GM18870 (cell line): Measurements from ENCODE around the gene PLCB3.

Source experiments
- ATAC-seq: cut with Tn5 transposase; IDR thresholded peaks from one replicate; pipeline ENCODE4 v1.9.1; 2021; ENCODE audit warnings: moderate library complexity; ENCODE audit not compliant: unreplicated experiment

The PLCB3 gene

DNA sequence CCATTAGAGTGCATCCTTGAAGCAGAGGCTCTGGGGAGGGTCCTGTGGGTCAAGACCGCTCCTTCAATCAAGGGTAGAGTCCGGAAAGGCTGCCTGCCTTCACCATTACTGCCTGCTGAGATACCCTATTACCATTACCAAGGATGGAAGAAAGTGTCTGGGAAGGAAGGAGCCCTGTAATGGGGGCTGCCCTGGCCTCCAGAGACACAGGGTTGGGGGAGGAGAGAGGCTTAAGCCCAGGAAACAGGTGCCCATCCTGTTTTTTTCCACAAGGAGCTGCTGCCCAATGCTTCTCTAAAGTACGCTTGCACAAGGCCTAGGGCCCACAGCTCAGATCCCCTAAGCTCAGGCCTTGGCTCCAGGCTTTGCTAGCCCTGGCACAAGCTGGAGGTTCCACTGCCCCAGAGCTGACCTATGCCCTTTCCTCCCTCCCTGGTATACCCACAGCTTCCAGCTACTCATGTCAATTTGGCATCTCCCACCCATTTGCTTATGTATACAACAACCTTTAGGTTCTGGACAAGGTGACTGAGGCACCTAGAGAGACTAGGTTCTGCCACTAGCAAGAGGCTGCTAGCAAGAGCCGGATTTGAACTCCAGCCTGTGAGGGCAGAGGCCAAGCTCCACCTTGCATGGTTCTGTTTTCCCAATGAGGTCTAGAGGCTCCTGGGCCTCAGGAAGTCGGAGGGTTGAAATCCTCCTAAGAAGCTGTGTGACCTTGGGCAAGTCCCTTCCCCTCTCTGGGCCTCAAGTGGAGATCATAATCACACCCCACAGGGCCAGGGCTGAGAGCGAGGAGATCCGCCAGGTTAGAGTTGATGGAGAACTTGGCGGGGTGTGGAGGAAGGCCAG lies 1.5 kb upstream of the PLCB3 start:
- no peak for ATAC-seq

DNA sequence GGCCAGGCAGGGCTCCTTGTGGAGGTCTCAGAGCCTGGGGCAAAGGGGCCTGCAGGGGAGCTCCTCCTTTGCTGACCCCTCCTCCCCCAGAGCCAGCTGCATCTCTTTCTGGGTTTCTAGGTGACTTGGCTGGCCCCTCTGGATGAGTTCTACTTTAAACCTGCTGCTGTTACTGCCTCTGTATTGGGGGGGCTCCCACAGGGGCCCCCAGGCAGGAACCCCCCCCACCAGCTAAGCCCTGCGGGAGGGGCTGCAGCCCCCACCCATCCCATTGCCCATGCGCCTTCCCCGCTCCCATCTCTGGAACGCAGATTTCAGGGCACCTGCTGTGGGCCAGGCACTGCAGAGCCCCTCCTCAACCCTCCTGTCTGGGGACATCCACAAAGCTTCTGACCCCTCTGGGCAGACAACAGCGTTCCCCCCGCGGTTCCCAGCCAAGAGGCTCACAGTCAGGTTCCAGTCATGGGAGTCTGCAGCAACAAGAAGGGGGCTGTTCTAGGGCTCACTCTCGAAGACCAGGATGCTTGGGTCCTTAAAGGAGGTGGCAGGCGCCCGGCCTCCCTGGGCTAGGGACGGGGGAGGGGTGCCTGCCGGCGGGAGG lies 815 bp upstream of the PLCB3 start:
- no peak for ATAC-seq

DNA sequence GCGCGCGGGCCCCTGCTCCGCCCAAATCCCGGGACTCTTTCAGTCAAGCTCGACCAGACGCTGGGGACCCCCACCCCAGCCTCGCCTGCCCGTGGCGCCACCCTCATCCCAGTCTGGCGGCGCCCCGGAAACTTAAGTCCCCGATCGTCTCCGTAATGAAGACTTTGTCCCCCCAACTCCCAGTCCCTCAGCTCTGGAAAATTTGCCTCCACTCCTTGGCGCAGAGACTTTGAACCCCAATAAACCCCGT lies 348 bp downstream of the PLCB3 start:
- no peak for ATAC-seq

DNA sequence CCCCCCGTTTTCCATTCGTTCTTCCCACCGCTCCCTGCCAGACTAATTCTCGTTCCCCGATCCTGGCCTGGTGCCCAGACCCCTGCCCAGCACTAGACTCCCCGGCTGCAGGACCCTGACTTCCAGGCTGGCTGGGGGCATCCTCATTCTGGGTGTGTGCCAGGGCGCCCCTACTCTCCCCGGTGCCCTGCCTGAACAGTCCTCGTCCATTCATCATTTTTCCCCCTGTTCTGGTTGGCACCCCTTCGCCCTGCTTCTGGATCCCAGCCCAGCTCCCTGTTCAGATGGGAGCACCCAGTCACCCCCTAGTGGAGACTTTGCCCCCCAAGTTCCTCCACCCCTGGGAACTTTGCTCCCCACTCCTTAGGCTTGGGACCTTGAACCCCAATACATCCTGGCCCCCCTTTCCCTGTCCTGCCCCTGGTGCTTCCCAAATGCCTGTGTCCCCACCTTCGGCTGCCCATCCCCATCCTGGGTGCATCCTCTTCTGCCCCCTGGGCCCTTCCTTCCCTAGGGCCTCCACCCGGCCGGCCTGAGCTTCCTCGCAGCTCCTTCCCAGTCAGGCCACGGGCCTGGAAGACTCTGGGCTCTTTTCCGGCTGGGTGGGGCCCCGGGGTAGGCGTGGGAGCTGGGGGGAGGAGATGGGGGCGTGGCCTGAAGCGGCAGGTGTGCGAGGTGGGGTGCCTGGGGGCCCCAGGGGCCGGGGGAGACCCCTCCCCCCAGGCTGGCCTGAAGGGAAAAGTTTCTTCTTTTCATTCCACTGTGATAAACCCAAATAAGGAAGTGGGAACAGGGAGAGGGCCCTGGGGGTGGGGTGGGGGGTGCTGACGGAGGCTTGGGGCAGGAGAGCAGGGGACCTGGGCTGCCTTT lies 908 bp downstream of the PLCB3 start:
- ATAC-seq: no peak

DNA sequence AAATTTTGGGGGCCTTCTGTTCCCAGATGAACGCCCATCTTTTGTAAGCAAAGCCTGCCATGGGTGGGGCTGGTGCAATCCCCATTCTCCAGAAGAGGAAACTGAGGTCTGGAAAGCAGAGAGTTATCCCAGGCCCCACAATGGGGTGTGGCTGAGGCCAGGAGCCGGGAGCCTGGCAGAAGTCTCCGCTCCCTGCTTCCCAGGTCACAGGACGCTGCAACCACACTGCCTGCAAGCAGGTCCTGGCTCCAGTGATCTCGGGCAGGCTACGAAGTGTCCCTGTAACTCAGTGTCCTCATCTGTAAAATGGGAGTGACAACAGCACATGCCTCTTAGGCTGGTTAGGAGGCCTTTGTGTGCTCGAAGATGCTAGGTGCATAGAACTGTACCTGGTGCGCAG lies 1.7 kb downstream of the PLCB3 start:
- no peak for ATAC-seq

DNA sequence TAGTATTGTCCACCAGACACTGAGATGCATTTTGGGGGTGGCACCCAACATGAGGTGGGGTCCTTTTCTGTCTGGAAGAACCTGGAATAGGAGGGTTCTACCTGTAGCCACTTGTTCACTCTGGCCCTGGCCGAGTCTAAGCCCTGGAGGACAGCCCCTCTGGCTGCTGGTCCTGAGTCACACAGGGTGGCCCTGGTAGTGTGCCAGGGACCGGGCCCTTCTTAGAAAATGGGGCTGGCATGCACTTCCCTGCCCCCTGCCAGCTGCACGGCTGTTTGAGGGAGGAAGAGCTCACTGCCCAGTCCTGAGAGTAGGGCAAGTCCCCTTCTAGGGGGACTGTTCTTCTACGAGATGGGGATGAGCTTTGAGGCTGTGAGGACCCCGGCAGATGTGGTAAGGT lies 2.2 kb downstream of the PLCB3 start:
- ATAC-seq: no peak

DNA sequence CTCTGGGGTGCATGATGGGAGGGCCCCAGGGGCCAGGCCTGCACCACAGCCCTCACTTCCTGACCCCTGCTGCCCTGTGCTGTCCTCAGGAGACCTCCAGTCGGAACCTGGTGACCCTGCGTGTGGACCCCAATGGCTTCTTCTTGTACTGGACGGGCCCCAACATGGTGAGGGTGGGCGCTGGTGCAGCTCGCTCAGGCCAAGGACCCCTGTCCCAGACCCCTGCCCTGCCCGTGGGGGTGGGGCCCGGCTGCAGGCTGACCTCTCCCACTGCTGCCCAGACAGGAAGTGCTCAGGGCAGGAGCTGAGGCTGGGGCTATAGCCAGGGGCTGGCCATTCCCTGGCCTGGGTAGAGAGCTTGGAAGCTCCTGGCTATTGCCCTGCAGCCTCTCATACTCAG lies 3.0 kb downstream of the PLCB3 start:
- no peak for ATAC-seq

DNA sequence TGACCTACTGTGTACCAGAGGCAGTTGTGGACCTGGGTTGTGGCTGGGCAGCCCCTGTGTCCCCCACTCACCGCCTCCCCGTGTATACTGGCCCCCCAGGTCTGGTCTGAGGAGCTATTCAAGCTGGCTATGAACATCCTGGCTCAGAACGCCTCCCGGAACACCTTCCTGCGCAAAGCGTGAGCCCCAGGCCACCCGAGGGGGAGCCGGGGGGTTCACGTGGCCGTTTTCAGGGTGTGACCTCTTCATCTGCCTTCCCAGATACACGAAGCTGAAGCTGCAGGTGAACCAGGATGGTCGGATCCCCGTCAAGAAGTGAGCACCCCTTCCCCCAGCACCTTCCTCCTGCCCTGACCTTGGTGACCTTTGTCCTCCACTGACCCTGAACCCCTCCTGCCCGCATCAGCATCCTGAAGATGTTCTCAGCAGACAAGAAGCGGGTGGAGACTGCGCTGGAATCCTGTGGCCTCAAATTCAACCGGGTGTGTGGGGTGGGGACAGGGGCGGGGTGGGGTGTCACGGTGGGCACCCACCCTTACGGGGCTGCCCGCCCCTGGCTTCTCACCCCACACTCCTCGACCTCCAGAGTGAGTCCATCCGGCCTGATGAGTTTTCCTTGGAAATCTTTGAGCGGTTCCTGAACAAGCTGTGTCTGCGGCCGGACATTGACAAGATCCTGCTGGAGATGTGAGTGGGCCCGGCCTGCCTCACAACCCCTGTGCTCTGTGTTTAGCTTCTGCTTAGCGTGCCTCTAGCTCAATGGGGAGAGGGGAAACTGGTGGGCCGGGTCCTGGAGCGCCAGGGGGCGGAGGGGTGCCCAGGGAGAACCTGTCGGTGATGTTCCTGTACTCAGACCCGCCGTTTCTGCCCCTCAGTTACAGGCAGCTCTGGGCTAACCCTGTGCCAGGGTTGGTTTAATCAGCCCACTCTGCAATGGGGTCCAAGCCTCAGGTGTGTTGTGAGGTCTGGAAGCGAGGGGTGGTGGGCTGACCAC lies 4.1 kb downstream of the PLCB3 start:
- ATAC-seq: no peak

DNA sequence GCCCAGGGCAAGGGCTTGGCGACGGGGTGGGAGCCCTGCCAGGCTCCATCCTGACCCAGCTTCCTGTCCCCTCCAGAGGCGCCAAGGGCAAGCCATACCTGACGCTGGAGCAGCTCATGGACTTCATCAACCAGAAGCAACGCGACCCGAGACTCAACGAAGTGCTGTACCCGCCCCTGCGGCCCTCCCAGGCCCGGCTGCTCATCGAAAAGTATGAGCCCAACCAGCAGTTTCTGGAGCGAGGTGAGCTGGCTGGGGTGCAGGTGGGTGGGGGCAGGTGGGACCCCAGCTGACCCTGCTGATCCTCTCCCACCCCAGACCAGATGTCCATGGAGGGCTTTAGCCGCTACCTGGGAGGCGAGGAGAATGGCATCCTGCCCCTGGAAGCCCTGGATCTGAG lies 5.0 kb downstream of the PLCB3 start:
- ATAC-seq: no peak

DNA sequence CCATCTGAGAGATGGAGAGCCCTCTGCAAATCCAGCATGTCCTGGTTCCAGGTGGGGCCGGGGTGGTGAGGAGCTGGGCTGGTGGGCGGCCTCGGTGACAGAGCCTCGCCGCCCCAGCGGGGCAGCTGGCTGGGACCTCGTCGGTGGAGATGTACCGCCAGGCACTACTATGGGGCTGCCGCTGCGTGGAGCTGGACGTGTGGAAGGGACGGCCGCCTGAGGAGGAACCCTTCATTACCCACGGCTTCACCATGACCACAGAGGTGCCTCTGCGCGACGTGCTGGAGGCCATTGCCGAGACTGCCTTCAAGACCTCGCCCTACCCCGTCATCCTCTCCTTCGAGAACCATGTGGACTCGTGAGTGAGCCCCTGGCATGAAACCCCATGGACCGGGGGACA lies 7.0 kb downstream of the PLCB3 start:
- no peak for ATAC-seq

DNA sequence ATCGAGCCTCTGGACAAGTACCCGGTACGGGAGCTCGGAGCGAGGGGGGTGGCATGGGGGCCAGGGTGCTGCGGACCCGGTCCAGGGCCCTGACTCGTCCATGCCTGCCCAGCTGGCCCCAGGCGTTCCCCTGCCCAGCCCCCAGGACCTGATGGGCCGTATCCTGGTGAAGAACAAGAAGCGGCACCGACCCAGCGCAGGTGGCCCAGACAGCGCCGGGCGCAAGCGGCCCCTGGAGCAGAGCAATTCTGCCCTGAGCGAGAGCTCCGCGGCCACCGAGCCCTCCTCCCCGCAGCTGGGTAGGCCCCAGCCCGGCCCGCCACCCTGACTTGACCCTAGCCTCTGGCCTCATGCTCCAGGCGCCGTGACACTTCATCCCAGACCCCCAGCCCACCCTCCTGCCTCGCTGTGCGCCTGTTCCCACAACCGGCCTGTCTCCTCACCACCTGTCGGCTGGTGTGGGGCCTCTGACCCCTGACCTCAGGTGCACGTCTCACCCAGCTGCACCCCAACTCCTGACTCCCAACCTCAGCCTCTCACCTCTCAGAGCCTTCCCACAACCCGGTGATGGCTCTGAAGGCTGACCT lies 7.7 kb downstream of the PLCB3 start:
- no peak for ATAC-seq

DNA sequence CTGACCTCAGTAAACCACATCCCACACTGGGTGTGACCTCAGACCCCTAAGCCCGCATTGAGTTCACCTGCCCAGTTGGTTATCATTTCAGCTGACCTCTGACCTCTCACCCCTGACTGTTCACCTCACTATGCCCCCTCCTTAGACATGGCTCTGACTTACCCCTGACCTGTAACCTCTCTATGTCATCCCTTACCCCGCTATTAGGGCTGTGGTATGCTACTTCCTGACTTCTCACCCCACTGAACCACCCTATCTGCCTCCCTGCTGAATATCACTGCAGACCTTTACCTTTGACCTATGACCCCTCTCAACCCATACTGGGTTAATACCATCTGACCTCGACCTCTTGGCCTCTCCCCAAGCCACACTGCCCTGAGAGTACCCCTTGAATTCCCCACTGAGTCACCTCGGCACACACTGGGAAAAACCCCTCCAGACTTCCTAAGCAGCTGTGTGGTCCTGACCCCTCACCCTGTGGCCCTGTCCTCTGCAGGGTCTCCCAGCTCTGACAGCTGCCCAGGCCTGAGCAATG lies 8.3 kb downstream of the PLCB3 start:
- no peak for ATAC-seq

DNA sequence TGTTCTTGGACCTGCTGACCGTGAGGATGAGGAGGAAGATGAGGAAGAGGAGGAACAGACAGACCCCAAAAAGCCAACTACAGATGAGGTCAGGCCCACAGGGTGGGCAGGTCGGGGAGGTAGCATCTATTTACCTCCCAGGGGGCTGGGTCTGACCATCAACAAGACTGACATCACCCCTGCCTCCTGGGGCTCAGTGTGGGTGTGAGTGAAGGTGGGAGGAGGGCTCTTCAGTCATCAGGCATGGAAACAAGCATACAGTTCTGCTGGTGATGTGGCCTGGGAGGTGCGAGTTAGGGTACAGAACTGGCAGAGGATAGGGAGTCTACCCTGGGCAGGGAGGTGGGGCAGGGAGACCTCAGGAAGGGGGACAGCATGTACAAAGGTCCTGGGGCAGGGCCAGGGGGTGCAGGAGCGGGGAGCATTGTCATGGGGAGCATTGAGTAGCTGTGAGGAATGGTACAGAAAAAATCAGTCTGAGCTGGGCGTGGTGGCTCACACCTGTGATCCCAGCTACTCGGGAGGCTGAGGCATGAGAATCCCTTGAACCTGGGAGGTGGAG lies 8.9 kb downstream of the PLCB3 start:
- ATAC-seq: no peak

DNA sequence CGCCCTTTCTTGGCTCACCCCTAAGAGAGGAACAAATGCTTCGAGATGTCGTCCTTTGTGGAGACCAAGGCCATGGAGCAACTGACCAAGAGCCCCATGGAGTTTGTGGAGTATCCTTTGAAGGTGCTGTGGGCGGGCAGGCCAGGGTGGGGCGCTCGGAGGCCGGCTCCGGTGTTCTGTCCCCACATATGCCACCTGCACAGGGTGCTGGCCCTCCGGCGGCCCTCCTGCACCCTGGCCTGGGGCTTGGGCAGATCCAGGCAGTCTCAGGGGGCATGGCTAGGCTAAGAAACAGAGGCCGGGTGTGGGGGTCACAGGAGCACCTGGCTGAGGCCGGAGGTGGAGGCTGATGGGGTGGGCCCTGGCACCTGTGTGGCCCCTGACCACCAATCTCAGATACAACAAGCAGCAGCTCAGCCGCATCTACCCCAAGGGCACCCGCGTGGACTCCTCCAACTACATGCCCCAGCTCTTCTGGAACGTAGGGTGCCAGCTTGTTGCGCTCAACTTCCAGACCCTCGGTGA lies 10.3 kb downstream of the PLCB3 start:
- no peak for ATAC-seq

DNA sequence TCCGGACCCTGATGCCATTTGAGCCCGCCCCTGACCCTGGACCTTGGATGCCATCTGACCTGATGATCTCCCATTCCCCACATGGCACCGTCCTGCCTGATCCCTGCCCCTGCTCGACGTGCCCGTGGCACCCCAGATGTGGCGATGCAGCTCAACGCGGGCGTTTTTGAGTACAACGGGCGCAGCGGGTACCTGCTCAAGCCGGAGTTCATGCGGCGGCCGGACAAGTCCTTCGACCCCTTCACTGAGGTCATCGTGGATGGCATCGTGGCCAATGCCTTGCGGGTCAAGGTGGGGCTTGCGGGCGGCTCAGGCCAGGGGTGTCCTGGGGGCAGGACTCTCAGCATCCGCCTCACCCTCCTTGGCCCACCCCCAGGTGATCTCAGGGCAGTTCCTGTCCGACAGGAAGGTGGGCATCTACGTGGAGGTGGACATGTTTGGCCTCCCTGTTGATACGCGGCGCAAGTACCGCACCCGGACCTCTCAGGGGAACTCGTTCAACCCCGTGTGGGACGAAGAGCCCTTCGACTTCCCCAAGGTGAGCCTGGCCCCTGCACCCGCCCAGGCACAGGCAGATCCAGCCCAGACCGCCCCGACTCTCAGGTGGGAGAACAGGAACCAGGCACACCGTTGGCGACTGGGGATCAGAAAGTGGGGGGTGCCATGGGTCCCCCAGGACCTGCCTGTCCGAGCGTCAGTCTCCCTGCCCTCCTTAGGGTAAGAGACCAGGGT lies 11.1 kb downstream of the PLCB3 start:
- ATAC-seq: no peak

DNA sequence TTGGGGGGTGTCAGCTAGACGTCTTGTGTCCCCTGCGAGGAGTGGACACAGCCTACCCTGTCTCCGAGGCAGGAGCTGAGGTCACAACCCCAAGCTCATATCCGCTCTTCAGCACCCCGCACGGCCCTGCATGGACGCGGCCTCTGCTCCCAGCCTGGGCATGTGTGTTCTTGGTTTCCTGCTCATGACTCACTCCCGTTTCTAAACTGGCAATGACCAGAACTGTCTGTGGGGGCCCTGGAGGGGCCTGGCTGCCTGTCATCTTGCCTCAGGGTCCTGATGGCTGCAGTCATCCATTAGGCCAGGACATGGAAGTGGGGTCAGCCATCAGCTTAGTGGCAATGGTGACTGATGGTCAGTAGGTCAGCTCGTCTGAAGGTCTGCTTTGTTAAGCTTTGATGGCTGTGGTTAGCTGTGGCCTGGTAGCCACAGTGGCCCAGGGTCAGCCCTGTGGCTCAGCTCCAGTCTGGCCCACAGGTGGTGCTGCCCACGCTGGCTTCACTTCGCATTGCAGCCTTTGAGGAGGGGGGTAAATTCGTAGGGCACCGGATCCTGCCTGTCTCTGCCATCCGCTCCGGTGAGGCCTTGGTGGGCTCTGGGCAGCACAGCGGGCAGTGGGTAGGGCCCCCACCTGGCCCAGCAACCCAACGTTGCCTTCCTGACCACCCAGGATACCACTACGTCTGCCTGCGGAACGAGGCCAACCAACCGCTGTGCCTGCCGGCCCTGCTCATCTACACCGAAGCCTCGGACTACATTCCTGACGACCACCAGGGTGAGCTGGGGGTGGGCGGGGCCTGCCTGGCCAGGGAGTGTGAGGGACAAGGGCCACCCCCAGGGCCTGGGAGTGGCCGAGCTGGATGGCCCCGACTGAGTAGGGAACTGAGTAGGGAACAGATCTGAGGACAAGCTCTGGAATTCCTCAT lies 12.0 kb downstream of the PLCB3 start:
- no peak for ATAC-seq

DNA sequence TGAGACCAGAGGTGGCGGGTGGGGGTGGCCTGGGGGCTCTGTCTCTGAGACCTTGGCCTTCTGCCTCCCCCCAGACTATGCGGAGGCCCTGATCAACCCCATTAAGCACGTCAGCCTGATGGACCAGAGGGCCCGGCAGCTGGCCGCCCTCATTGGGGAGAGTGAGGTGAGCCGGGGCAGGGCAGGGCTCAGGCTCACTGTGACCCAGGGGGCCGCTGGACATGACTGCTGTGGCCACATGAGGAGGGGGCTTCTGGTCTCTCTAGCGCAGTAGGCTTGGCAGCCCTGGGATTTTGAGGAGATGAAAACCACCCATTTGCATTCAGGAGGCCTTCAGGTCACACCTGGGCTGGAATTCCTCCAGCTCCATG lies 12.6 kb downstream of the PLCB3 start:
- ATAC-seq: no peak

DNA sequence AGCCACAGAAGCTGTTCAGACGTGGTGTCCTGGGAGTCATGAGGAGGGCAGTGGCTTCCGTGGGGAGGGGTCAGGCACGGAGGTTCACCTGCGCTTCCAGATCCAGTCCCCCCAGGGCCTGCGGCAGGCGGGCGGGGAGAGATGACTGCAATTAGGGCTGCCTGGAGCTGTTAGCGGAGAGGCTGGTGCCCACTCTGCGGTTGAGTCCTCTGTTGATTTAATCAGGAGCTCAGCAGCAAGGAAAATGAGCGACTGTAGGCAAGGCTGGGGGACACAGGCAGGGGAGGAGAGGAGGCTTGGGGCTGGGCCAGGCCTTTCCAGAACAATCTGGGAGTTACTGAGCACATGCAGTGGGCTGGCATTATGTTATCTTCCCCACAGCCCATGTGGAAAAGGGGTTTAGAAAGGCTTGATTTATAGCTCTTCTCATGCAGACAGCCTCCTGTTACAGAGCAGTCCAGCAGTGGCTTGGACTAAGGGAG lies 13.1 kb downstream of the PLCB3 start:
- no peak for ATAC-seq
